Measurements from ENCODE around the gene POLR3F. TPM values are rescaled to one million over a fixed set of nuclear protein-coding genes. Genes with fewer than 3 reads are reported as not detected.

Gene POLR3F, protein sequence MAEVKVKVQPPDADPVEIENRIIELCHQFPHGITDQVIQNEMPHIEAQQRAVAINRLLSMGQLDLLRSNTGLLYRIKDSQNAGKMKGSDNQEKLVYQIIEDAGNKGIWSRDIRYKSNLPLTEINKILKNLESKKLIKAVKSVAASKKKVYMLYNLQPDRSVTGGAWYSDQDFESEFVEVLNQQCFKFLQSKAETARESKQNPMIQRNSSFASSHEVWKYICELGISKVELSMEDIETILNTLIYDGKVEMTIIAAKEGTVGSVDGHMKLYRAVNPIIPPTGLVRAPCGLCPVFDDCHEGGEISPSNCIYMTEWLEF
- 14.0 and 14.5 TPM in 2 replicates for total RNA-seq (2014; rRNA removed; shearing (Covaris generic))

DNA sequence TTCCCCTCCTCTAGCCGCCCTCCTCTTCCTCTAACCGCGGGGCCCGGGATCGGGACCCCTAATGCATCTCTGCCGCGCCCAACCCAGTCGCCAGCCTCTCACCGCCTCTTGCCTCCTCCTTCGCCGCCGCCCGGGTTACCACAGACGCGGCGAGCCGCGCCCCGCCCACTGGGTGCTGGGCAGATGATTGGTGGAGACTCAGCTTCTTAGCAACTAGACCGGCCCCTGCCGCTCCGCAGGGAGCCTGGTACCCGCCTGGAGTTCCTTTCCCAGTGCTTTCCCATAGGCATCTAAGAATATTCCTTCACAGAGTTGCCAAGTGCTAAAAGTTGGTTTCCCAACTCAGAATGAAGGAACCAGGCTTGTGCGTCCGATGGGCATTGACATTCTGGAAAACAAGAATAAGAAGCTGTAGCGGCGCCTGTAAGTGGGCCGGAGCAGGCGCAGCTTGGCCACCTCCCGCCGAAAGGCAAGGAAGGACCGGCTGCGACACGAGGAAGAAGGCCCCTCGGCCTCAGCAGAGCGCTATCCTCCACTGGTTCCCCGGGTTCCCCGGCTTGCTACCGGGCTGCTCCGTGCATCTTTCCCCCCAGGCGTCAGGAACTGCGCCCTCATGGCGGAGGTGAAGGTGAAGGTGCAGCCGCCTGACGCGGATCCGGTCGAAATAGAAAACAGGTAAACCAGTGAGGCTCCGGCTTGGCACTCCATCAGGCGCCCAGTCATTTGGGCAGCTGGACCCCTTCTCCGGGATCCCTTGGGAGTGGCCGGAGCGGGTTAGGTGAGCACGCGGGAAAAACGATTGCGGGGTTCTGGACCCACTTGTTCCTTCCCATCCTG lies at the start of gene POLR3F, which contains the start of gene DZANK1:
Gene POLR3F, plus strand, starts transcription at position 497 of the 837 bp plus-strand sequence. Its CDS starts 117 bp downstream, at position 614.
Gene DZANK1, minus strand, starts transcription at position 137 of the 837 bp plus-strand sequence. CDS start 1,672 bp downstream, outside the sequence.
- peak; percentile 98 for DNase-seq (ENCODE audit: low spot score)
- in situ Hi-C loops (cut with HindIII; ENCODE audit: low sequenced_read_pairs), result no loop called here

DNA sequence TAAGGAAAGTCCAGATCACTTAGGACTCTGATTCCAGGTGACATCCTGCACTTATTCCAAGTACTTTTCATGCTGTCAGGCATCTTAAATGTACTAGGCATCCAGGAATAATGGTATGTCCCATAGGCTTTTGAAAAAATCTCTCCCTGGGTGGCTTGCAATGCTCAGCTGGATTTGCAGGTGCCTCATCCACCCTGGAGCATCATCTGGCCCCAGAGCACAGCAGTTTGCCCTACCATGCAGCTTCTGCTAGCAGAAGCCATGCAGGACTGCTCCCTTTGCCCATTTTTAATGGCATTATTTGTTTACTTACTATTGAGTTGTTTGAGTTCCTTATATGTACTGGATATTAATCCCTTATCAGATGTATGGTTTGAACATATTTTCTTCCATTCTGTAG lies 45.6 kb upstream of the POLR3F start:
- in situ Hi-C loops (cut with HindIII; ENCODE audit: low sequenced_read_pairs), result no loop called here
- no peak for DNase-seq (ENCODE audit: low spot score)

DNA sequence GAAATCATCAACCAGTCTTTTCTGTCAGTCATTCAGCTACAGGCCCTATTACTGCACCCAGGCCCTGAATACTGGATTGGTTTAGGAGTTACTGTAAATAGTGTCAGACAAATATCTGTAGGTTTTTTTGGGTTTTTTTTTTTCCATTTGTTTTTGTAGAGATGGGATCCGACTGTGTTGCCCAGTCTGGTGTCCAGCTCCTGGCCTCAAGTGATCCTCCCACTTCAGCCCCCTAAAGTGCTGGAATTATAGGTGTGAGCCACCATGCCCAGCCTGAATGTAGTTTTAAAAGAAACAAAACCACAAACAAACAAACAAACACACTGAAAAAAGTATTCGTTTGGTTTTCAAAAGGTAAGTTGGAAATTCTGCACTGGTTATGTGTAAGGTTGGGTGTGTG lies 40.0 kb upstream of the POLR3F start:
- in situ Hi-C loops (cut with HindIII; ENCODE audit: low sequenced_read_pairs), result no loop called here
- no peak for DNase-seq (ENCODE audit: low spot score)

DNA sequence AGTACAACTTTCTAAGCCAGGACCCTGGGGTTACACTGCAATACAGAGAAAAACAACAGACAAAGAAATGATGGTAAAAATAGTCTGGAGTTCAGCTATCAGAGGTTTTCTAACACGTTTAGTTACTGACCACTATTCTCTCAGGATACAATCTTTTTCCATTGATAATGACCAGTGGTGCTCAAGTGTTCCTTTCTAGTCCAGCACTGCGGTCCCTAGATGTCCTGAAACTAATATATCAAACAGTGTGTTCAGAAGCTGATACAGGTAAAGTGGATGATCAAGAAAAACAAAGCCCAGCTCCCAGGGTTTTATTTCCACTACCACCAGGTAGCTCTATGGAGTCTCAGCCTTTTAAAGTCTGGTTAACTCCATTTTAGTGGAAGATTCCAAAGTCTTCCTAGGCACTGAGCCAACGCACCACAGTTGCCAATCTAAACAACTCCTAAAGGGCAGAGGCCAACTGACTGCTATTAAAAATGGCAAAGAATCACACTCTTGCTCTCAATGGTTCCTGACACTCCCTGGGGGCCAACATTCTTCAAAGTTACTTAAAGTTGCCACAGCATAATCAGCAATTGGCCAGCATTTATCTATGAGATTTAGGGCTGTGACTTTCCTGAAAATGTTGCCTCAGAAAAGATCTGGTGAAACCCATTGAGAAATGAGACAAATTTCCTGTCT lies 38.6 kb upstream of the POLR3F start:
- no peak for DNase-seq (ENCODE audit: low spot score)
- in situ Hi-C loops (cut with HindIII; ENCODE audit: low sequenced_read_pairs), result no loop called here

DNA sequence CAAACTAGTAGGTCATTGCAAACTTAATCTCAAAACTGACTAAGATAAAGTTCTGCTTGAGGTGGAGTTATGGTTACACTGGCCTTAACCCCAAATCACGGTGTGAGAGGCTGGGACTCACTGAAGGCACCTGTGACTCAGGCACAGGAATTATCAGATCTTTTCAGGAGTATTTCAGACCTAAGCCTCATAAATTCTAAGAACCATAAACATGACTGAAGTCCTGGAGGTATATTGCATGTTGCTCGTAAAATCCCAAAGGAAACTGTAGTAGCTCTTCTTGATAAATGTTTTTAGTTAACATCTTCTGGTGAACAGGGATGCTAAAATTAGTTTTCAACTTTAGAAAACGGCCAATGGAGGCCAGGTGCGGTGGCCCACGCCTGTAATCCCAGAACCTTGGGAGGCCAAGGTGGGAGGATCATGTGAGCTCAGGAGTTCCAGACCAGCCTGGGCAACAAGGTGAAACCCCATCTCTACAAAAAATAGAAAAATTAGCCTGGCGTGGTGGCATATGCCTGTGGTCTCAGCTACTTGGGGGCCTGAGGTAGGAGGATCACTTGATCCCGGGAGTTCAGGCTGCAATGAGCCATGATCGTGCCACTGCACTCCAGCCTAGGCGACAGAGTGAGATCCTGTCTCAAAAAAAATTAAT lies 36.9 kb upstream of the POLR3F start:
- no peak for DNase-seq (ENCODE audit: low spot score)
- in situ Hi-C loops (cut with HindIII; ENCODE audit: low sequenced_read_pairs), result no loop called here

DNA sequence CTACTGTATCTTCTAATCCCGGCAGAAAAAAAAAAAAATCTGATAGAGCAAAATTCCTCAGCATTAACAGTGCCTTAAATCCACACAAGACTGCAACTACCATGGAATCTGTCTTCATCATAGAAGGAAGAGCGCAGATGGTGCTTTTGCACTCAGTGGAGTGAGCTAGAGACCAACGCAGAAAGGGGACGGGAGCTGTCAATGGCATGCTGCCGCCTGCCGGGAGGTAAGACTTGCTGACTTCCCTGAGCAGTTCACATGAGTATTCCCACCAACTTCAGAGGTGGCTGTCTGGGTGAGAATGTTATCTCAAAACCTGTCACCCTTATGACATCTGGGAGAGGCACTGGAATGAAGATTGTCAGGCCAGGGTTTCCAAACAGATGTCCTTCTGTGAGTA lies 36.0 kb upstream of the POLR3F start:
- no peak for DNase-seq (ENCODE audit: low spot score)
- in situ Hi-C loops (cut with HindIII; ENCODE audit: low sequenced_read_pairs), result no loop called here

DNA sequence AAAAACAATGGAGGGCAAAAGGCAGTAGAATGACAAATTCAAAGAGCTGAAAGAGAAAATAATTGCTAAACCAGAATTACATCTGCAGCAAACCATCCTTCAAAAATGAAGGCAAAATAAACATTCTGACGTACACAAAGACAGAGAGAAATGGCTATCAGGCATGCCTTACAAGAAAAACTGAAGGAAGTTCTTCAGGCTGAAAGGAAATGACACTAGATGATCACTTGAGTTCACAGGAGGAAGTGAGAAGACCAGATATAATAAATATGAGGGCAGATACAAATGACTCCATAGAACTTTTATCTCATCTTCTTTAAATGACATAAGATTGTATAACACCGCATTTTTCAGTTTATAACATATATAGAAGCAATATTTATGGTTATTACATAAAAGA lies 30.3 kb upstream of the POLR3F start:
- no peak for DNase-seq (ENCODE audit: low spot score)
- in situ Hi-C loops (cut with HindIII; ENCODE audit: low sequenced_read_pairs), result no loop called here

DNA sequence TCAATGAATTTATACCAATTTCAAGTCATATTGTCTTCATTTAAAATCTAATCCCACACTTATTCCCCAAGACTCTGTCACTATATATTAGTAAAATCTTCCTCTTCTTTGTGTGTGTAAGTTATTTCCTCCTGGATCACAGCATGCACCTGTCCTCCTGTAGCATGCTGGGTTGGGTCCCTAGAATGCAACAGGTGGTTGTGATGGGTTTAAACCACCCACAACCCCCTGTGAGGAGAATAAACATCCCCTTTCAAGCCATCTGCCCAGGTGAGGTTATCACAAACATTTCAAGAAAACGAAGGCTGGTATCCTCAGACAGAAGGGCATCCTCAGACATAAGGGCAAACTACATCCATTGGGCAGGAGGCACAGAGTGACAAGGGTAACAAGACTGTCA lies 26.8 kb upstream of the POLR3F start:
- DNase-seq (ENCODE audit: low spot score), result no peak
- in situ Hi-C loops (cut with HindIII; ENCODE audit: low sequenced_read_pairs), result no loop called here

DNA sequence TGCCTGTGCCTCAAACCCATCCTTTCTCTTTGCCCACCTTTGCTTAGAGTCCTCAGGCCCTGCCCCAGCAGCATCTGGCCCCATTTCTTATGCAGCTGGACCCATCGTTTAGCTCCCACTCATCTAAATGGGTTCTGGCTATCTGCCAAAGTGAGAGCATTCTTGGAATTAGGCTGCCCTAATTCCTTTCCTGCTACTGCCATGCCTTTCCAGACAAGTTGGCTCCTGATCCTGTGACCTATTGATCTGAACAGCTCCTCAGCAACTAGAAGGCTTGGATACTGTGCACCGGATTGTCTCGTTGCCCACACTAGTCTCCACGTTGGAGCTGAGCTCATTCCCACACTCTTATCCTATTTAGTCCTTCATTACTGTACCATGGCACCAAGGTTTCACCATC lies 23.3 kb upstream of the POLR3F start:
- DNase-seq (ENCODE audit: low spot score), result no peak
- in situ Hi-C loops (cut with HindIII; ENCODE audit: low sequenced_read_pairs), result no loop called here

DNA sequence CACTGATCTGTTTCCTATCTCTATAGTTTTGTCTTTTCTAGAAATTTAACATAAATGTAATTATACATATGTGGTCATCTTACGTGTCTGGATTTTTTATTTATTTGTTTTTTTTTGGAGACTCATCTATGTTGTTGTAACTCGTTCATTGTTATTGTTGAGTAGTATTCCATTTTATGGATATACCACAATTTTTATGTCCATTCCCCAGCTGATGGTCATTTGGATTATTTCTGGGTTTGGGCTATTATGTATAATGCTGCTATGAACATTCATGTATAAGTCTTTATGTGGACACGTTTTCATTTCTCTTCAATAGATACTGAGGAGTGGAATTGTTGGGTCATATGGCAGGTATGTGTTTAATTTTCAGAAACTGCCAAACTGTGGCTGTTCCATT lies 10.6 kb upstream of the POLR3F start:
- DNase-seq (ENCODE audit: low spot score), result no peak
- in situ Hi-C loops (cut with HindIII; ENCODE audit: low sequenced_read_pairs), result no loop called here

DNA sequence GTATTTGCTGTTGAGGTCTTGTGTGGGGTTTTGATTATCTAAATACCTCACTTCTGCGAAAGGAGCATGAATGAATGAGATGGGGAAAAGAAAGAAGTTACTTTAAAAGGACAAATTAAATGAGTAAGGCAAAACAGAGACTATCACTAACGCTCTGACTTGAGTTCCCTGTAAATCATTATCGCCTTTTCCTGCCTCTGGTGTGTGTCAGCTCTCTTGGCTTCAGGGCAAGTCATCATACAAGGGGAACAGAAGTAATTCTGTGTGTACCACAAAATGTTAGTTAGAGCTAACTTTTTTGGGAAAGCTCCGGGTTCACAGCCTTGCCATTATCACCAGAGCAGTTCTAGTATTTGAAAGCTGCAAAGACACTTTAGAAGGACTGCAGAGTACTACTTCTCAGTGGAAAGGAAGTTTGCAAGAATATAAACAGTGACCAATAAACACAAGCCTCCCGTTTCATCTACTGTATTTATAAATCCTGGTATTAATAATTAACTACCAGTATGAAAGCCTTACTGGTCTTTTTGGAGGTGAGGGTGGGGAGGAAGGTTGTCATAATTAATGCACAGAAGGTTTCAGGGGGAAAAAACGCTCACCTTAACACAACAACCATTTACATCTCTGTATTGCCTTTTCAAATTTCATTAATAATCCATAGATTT lies 1.5 kb upstream of the POLR3F start:
- in situ Hi-C loops (cut with HindIII; ENCODE audit: low sequenced_read_pairs), result no loop called here
- DNase-seq (ENCODE audit: low spot score), result no peak

DNA sequence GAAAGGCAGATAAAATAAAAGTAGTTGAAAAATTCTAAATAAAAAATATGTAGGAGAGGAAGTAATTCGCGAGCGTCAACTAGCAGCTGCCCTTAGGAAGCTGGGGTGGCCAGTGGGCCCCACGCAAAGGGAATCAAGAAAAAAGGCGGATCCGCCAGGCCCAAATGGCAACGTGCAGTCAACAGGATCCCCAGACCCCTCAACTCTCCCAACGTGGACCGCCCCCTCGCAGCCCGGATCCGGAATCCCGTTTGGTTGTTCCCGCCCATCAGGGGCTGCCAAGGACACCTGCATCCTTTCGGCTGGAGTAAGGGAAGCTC lies 656 bp upstream of the POLR3F start:
- DNase-seq (ENCODE audit: low spot score), result no peak
- in situ Hi-C loops (cut with HindIII; ENCODE audit: low sequenced_read_pairs), result no loop called here

DNA sequence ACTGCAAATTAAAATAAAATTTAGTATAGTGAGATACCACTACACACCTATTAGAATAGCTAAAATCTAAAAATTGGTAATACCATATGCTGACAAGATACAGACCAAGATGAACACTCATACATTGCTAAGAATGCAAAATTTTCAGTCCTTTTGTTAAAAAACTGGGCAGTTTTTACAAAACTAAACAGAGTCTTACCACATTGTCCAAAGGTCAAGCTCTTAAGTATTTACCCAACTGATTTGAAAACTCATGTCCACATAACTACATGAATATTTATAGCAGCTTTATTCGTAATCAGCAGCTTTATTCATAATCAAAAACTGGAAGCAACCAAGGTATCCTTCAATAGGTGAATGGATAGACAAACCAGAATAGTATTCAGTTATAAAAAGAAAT lies 10.0 kb downstream of the POLR3F start:
- no peak for DNase-seq (ENCODE audit: low spot score)
- in situ Hi-C loops (cut with HindIII; ENCODE audit: low sequenced_read_pairs), result no loop called here

DNA sequence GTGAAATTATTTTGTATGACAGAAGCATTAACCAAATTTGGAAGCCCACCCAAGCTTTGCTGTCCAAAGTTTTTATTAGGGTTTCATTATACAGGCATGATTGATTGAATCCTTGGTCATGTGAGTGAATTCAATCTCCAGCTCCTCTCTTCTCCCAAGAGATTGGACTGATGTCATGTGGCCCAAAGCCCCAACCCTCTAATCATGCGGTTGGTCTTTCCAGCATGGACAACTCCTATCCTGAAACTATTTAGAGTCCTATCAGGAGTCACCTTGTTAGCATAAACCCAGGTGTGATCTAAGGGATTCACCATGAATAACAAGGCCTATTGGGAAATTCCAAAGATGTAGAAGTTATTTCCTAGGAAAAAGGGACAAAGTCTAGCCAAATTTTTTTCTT lies 10.6 kb downstream of the POLR3F start:
- in situ Hi-C loops (cut with HindIII; ENCODE audit: low sequenced_read_pairs), result no loop called here
- no peak for DNase-seq (ENCODE audit: low spot score)

DNA sequence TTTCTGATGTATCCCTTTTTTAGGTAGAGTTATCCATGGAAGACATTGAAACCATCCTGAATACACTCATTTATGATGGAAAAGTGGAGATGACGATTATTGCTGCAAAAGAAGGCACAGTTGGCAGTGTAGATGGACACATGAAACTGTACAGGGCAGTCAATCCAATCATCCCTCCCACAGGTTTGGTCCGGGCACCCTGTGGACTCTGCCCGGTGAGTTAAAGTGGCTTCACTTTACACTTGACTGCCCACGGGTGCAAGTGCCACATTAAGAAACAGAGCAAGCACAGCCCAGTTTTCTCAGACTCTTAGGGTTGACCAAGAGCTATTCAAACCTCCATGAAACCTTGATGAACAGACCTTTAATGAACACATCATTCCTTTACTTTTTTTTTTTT lies 14.4 kb downstream of the POLR3F start:
- no peak for DNase-seq (ENCODE audit: low spot score)
- in situ Hi-C loops (cut with HindIII; ENCODE audit: low sequenced_read_pairs), result no loop called here

DNA sequence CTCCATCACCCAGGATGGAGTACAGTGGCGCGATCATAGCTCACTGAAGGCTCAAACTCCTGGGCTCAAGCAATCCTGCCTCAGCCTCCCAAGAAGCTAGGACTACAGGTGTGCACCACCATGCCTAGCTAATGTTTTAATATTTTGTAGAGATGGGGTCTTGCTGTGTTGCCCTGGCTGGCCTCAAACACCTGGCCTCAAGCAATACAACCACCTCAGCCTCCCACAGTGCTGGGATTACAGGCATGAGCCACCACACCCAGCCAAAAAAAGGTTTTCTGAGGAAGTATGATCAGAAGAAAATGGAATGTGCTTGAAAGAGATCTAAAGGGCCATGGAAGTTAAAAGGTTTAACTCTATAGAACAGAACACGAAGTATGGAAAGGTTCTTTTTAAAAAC lies 21.1 kb downstream of the POLR3F start:
- in situ Hi-C loops (cut with HindIII; ENCODE audit: low sequenced_read_pairs), result no loop called here
- no peak for DNase-seq (ENCODE audit: low spot score)

DNA sequence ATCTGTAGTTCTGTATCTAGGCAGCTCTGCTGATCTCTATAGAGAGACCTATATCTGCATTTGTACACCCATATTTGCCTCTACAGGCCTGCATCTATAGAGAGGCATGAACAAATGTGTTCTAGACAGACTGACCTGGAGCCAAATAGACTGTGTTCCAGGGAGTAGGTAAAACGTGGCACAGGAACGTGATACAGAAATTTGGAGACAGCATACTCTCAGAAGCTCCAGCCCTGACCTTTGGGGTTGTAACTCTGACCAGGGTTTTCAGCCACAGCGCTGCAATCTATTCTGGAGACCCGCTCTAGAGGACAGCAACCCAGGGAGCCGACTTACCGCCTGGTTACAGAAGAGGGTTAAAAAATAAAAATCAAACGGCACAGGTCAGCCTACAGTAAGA lies 28.9 kb downstream of the POLR3F start:
- in situ Hi-C loops (cut with HindIII; ENCODE audit: low sequenced_read_pairs), result no loop called here
- peak; percentile 12 for DNase-seq (ENCODE audit: low spot score)

DNA sequence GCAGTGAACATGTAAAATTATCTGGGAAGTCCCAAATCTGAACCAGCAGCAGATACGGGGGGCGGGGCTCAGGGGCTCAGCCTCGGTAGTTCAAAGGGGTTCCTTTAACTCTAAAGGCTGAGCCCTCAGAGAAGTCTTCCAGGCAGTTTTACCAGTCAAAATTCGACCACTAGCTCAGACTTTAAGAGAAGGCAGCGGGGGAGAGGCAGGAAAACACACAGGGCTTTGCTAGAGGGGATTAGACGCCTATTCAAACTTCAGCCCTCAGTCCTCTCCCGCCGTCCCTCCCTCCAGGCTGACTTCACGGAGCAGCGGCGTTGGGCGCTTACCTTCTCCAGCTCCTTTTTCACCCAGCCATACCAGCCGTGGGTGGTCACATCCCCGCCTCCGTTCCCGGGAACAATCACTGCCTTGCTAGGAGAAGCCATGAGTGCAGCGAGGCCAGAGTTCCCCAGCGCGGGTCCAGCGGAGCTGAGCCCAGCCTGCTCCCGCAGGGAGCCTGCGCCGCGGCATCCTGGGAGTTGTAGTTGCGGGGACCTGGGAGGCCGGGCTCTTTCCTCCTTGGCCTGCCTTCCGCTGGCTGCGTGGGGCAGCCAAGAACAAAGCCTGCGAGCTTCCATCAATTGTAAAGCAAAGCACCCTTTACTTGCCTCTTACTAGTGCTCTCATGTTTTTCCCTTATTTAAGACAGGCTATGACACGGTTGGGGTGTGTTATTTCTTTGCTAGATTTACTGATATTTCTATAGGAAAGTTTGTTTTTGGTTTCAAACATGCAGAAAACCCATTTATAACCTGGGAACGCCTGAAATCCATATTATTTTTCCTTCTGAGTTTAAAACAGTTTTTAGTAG lies 29.8 kb downstream of the POLR3F start, which contains the start of gene RBBP9:
Gene RBBP9, minus strand, starts transcription at position 486 of the 853 bp plus-strand sequence. Its CDS starts 58 bp downstream, at position 428.
- DNase-seq (ENCODE audit: low spot score), result peak; percentile 90
- in situ Hi-C loops (cut with HindIII; ENCODE audit: low sequenced_read_pairs), result no loop called here
